DLD1 (cell line): Measurements from ENCODE around the gene MRAS.

Experiments used
- in situ Hi-C: cut with HindIII; loops from 2 replicates; pipeline ENCODE4 v1.10.0; 2017; ENCODE audit warnings: low sequenced_read_pairs

The MRAS gene

GRCh38 chr3:138384976-138385375 is 36.6 kb downstream of the MRAS start:
- in situ Hi-C loops, result no loop called here

GRCh38 chr3:138389144-138389601 is 40.8 kb downstream of the MRAS start:
- in situ Hi-C loops, result no loop called here

- in situ Hi-C loops, result no loop called here
These were observed 41.6 kb downstream of the MRAS start for GRCh38 chr3:138389841-138390581.

- in situ Hi-C loops, result no loop called here
These were observed 42.2 kb downstream of the MRAS start for GRCh38 chr3:138390582-138390932.

GRCh38 chr3:138394156-138394555 is 45.8 kb downstream of the MRAS start:
- in situ Hi-C loops, result no loop called here

GRCh38 chr3:138394686-138395085 is 46.3 kb downstream of the MRAS start:
- in situ Hi-C loops, result no loop called here

- in situ Hi-C loops, result no loop called here
These were observed 47.7 kb downstream of the MRAS start for GRCh38 chr3:138395865-138396751.

- in situ Hi-C loops, result no loop called here
These were observed 48.5 kb downstream of the MRAS start for GRCh38 chr3:138396752-138397410.

- in situ Hi-C loops, result no loop called here
These were observed 49.6 kb downstream of the MRAS start for GRCh38 chr3:138397983-138398382.

GRCh38 chr3:138398791-138399575 is 50.6 kb downstream of the MRAS start:
- in situ Hi-C loops, result no loop called here

GRCh38 chr3:138399766-138400165 is 51.4 kb downstream of the MRAS start:
- in situ Hi-C loops, result no loop called here

GRCh38 chr3:138400651-138401070 is 52.3 kb downstream of the MRAS start:
- in situ Hi-C loops, result no loop called here

GRCh38 chr3:138401834-138402233 is 53.5 kb downstream of the MRAS start:
- in situ Hi-C loops, result no loop called here

- in situ Hi-C loops, result no loop called here
These were observed 55.7 kb downstream of the MRAS start for GRCh38 chr3:138404121-138404520.

- in situ Hi-C loops, result no loop called here
These were observed 56.6 kb downstream of the MRAS start for GRCh38 chr3:138405001-138405400.

GRCh38 chr3:138405486-138405885 is 57.1 kb downstream of the MRAS start:
- in situ Hi-C loops, result no loop called here

- in situ Hi-C loops, result no loop called here
These were observed 58.2 kb downstream of the MRAS start for GRCh38 chr3:138406606-138407005.

- in situ Hi-C loops, result no loop called here
These were observed 59.0 kb downstream of the MRAS start for GRCh38 chr3:138407236-138407907.

GRCh38 chr3:138408751-138409570 is 60.6 kb downstream of the MRAS start:
- in situ Hi-C loops, result no loop called here
